Ishikawa (cell line): ENCODE data around the gene SEC24C.

ENCODE experiments used
- CEBPB ChIP-seq: IDR thresholded peaks from 2 replicates; pipeline ENCODE4 v1.6.1; 2012
- EP300 ChIP-seq: IDR thresholded peaks from 2 replicates; pipeline ENCODE4 v1.6.1; 2012; ENCODE audit warnings: borderline replicate concordance
- FOXM1 ChIP-seq: IDR thresholded peaks from 2 replicates; pipeline ENCODE4 v1.6.1; 2012; ENCODE audit warnings: low read depth, borderline replicate concordance
- MAX ChIP-seq: IDR thresholded peaks from 2 replicates; pipeline ENCODE4 v1.6.1; 2012
- NFIC ChIP-seq: IDR thresholded peaks from 2 replicates; pipeline ENCODE4 v1.6.1; 2012
- RAD21 ChIP-seq: IDR thresholded peaks from 2 replicates; pipeline ENCODE4 v1.6.1; 2012; ENCODE audit warnings: low read depth
- REST ChIP-seq: IDR thresholded peaks from 2 replicates; pipeline ENCODE4 v1.6.1; 2012; ENCODE audit warnings: low read depth, mild to moderate bottlenecking
- TAF1 ChIP-seq: IDR thresholded peaks from 2 replicates; pipeline ENCODE4 v1.6.1; 2012; ENCODE audit warnings: low read depth, mild to moderate bottlenecking
- TCF12 ChIP-seq: IDR thresholded peaks from 2 replicates; pipeline ENCODE4 v1.6.1; 2012; ENCODE audit warnings: low read depth
- USF1 ChIP-seq: IDR thresholded peaks from 2 replicates; pipeline ENCODE4 v1.6.1; 2012
- YY1 ChIP-seq: IDR thresholded peaks from 2 replicates; pipeline ENCODE4 v1.6.1; 2012; ENCODE audit warnings: low read depth
- ZBTB7A ChIP-seq: IDR thresholded peaks from 2 replicates; pipeline ENCODE4 v1.6.1; 2012; ENCODE audit warnings: low read depth

- no peak for TF ChIP-seq REST
- TF ChIP-seq EP300 = no peak
- TF ChIP-seq TAF1 = no peak
- no peak for TF ChIP-seq NFIC
- no peak for TF ChIP-seq TCF12
- TF ChIP-seq RAD21 = no peak
- no peak for TF ChIP-seq YY1
- TF ChIP-seq ZBTB7A = no peak
- no peak for TF ChIP-seq CEBPB
- no peak for TF ChIP-seq FOXM1
- no peak for TF ChIP-seq MAX
- no peak for TF ChIP-seq USF1
These were observed 73.0 kb downstream of the SEC24C start for GRCh38 chr10:73816917-73817729.
